AG04449 (cell line): ENCODE data around the gene ZNF470.
A peak's percentile ranks its signal among the peaks of the same experiment; 100 is the strongest.

Source experiments
- CTCF ChIA-PET: fragments of 350-600 bp; formaldehyde crosslinking; extraction: SDS; loops from one replicate; lab custom pipeline; 2021; ENCODE audit warnings: antibody characterized with exemption; lab: Yijun Ruan, JAX
- POLR2A ChIA-PET: fragments of 400-600, 350-600 bp; formaldehyde crosslinking; extraction: SDS; loops from one replicate; lab custom pipeline; 2020; ENCODE audit warnings: antibody characterized with exemption, inconsistent platforms; lab: Yijun Ruan, JAX
- DNase-seq: peaks from one replicate; pipeline ENCODE4 v3.0.0-alpha.2; 2010; ENCODE audit warnings: low read depth, low spot score
- H3K4me3 ChIP-seq: 2 replicates; pipeline ENCODE4 v1.5.1; 2011; ENCODE audit warnings: low read depth, mild to moderate bottlenecking, control low read depth, low read length
- TF ChIP-seq, protein P1 (sequence below): IDR thresholded peaks from one replicate; pipeline ENCODE4 v1.5.1; 2011; ENCODE audit warnings: mild to moderate bottlenecking, moderate library complexity, low read length, control low read depth, inconsistent platforms; ENCODE audit not compliant: insufficient read depth; ENCODE audit errors: missing control alignments

Gene ZNF470

GRCh38 chr19:56567274-56568120 is at the start of gene ZNF470:
TSS of gene ZNF470 (plus strand) at chr19:56567468. CDS start at chr19:56570312, 2,844 bp downstream.
- POLR2A ChIA-PET: no interaction called here
- H3K4me3 ChIP-seq: peak within 1 kb of the TSS; percentile 97
- peak; percentile 51 for DNase-seq
- CTCF ChIA-PET: no interaction called here
- TF ChIP-seq, protein P1, sequence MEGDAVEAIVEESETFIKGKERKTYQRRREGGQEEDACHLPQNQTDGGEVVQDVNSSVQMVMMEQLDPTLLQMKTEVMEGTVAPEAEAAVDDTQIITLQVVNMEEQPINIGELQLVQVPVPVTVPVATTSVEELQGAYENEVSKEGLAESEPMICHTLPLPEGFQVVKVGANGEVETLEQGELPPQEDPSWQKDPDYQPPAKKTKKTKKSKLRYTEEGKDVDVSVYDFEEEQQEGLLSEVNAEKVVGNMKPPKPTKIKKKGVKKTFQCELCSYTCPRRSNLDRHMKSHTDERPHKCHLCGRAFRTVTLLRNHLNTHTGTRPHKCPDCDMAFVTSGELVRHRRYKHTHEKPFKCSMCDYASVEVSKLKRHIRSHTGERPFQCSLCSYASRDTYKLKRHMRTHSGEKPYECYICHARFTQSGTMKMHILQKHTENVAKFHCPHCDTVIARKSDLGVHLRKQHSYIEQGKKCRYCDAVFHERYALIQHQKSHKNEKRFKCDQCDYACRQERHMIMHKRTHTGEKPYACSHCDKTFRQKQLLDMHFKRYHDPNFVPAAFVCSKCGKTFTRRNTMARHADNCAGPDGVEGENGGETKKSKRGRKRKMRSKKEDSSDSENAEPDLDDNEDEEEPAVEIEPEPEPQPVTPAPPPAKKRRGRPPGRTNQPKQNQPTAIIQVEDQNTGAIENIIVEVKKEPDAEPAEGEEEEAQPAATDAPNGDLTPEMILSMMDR: no peak

DNA sequence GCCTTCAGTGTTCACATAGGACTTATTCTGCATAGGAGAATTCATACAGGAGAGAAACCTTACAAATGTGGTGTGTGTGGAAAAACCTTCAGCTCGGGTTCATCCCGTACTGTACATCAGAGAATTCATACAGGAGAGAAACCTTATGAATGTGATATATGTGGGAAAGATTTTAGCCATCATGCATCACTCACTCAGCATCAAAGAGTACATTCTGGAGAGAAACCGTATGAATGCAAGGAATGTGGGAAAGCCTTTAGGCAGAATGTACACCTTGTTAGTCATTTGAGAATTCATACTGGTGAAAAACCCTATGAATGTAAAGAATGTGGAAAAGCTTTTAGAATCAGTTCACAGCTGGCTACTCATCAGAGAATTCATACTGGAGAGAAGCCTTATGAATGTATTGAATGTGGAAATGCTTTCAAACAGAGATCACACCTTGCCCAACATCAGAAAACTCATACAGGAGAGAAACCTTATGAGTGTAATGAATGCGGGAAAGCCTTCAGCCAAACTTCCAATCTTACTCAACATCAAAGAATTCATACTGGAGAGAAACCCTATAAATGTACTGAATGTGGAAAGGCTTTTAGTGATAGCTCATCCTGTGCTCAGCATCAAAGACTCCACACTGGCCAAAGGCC is 41.9 kb upstream of the ZNF470 start:
- POLR2A ChIA-PET: no interaction called here
- TF ChIP-seq, protein P1: no peak
- H3K4me3 ChIP-seq: no peak overlapping the region
- CTCF ChIA-PET: no interaction called here
- DNase-seq: no peak

DNA sequence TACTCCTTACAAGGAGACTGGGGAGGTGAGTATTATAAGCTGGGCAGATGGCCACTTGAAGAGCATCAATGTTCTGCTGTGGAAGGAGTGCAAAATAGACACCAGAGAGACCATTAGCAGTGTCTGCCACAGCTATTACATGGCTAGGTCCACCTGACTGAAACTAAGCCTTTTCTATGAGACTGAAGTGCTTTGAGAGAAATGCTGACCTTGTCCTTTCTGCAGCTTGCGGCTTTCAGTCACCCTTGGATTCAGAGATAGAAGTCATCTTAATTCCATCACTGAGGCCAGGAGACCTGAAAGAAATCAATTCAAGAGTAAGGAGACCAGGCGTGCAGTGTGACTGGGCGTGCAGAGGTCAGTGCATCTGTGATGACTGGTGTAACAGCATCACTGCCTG is 29.8 kb upstream of the ZNF470 start:
- TF ChIP-seq, protein P1: no peak
- CTCF ChIA-PET: interaction anchor here (1.2 kb wide), 1 partner anchor 144 kb away, joined by 4 read pairs; the partner anchor contains the start of gene ZNF582
- no peak overlapping the region for H3K4me3 ChIP-seq
- DNase-seq: no peak
- POLR2A ChIA-PET: no interaction called here

- CTCF ChIA-PET: interaction anchor here (1.2 kb wide), 1 partner anchor 145 kb away, joined by 4 read pairs; the partner anchor contains the start of gene ZNF582
- H3K4me3 ChIP-seq: peak overlapping the region; percentile 88
- POLR2A ChIA-PET: no interaction called here
- TF ChIP-seq, protein P1: no peak
- DNase-seq: peak; percentile 24
These were observed 29.0 kb upstream of the ZNF470 start for GRCh38 chr19:56538254-56538760.

DNA sequence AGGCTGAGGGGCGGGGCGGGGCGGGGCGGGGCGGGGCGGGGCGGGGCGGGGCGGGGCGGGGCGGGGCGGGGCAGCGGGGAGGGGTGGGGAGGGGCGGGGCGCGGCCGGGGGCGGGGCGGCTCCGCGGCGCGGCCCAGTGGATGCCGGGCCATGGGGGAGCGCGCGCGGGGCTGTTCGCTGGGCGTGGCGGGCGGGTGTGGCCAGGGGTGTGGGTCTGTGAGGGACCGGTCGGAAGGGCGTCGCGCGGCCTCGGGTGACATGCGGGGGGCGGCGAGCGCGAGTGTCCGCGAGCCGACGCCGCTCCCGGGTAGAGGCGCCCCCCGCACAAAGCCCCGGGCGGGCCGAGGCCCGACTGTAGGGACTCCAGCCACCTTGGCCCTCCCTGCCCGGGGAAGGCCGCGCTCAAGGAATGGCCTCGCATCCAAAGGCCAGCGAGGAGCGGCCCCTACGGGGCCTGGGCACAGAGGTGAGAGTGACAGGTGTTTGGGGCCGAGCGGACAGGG is 28.5 kb upstream of the ZNF470 start, which contains the start of gene ZFP28:
Gene ZFP28, plus strand, starts transcription at position 188 of the 503 bp plus-strand sequence. Its CDS starts 71 bp downstream, at position 259.
- ChIA-PET POLR2A (no interaction called here), CTCF (interaction anchor here (0.7 kb wide), 1 partner anchor 10 kb away, joined by 3 read pairs; no protein-coding TSS in a partner anchor)
- DNase-seq: no peak

More for the DNA sequence above, 28.5 kb upstream of the ZNF470 start, which contains the start of gene ZFP28:
- peak within 1 kb of the TSS; percentile 88 for H3K4me3 ChIP-seq
- TF ChIP-seq, protein P1: no peak
